ENCODE data around the gene ZMYND11.

- no peak for TF ChIP-seq EP300 (IDR thresholded peaks at IDR 0.05; ENCODE audit: borderline replicate concordance in 1 of 2, low read depth in 1 of 2, low read length in 1 of 2)
- TF ChIP-seq TAF1 (IDR thresholded peaks at IDR 0.05; ENCODE audit: borderline replicate concordance, low read depth, low read length) = no peak
Measured at GRCh38 chr10:275680-276079, 140.4 kb downstream of the ZMYND11 start.

All from SK-N-SH (cell line).